Endothelial cell of umbilical vein (primary cell): ENCODE measurements around the gene PERCC1. TPM values are rescaled to one million over a fixed set of nuclear protein-coding genes. Genes with fewer than 3 reads are reported as not detected.

ENCODE experiments used
- BruUV-seq: library from RNA; stranded (reverse); fragments of 400-500 nt; replicated peaks from 2 replicates; lab custom pipeline; 2021; lab: Mats Ljungman, UMichigan
- CTCF ChIA-PET: fragments of 300-600, 350-600 bp; sonication (Branson Sonifier 250); formaldehyde crosslinking; loops from one replicate; lab custom pipeline; 2021; ENCODE audit warnings: antibody characterized with exemption, inconsistent platforms; lab: Charles Lee
- POLR2A ChIA-PET: fragments of 300-600, 350-600 bp; sonication (Branson Sonifier 250); formaldehyde crosslinking; loops from one replicate; lab custom pipeline; 2021; ENCODE audit warnings: antibody characterized with exemption, inconsistent platforms; lab: Charles Lee
- DNase-seq: peaks from one replicate; pipeline ENCODE4 v3.0.0-alpha.2; 2011; ENCODE audit warnings: low read depth, low spot score
- FAIRE-seq: peaks from 2 replicates; lab custom pipeline; 2011; peaks lifted over from hg19 to GRCh38; lab: Jason Lieb, UNC
- H2AFZ ChIP-seq: 2 replicates; pipeline ENCODE4 v1.6.0; 2012; ENCODE audit warnings: low read depth, low read length, control low read depth, inconsistent platforms
- H3K27ac ChIP-seq: 2 replicates; pipeline ENCODE4 v1.5.1; 2011; ENCODE audit warnings: low read depth, mild to moderate bottlenecking, control low read depth, low read length, moderate library complexity; ENCODE audit not compliant: insufficient read depth
- H3K27me3 ChIP-seq, 2 experiments: 2 replicates each; pipeline versions ENCODE4 v1.6.0 to v1.6.1; 2011; ENCODE audit warnings: low read length in 2 of 2, mixed read lengths in 1 of 2; ENCODE audit not compliant: control insufficient read depth in 2 of 2, insufficient read depth in 2 of 2
- H3K36me3 ChIP-seq, 2 experiments: 2 replicates in 1 of 2; 3 replicates in 1 of 2; pipeline ENCODE4 v1.5.1; 2011; ENCODE audit warnings: low read length in 2 of 2, mild to moderate bottlenecking in 1 of 2, moderate library complexity in 1 of 2; ENCODE audit not compliant: control insufficient read depth in 2 of 2, insufficient read depth in 2 of 2; ENCODE audit errors: extremely low read depth in 1 of 2
- H3K4me1 ChIP-seq: 3 replicates; pipeline ENCODE4 v1.5.1; 2011; ENCODE audit warnings: mild to moderate bottlenecking, low read length; ENCODE audit not compliant: control insufficient read depth, insufficient read depth; ENCODE audit errors: extremely low read depth
- H3K4me2 ChIP-seq: 2 replicates; pipeline ENCODE4 v1.6.1; 2011; ENCODE audit warnings: low read length, control low read depth, mixed read lengths; ENCODE audit not compliant: insufficient read depth
- H3K4me3 ChIP-seq, 3 experiments: fragments of 200-600 bp in 1 of 3; sonication (generic), shearing (Covaris generic) in 1 of 3; replicated peaks in 1 of 3; 2 replicates each; pipeline ENCODE4 v1.5.1; 2011 to 2016; ENCODE audit warnings: control low read depth in 3 of 3, low read length in 3 of 3, mild to moderate bottlenecking in 2 of 3, inconsistent platforms in 1 of 3, low read depth in 1 of 3, moderate library complexity in 1 of 3; ENCODE audit not compliant: insufficient read depth in 1 of 3
- H3K79me2 ChIP-seq: 2 replicates; pipeline ENCODE4 v1.6.0; 2012; ENCODE audit warnings: low read length, inconsistent platforms; ENCODE audit not compliant: control insufficient read depth, insufficient read depth
- H3K9ac ChIP-seq: replicated peaks from 2 replicates; pipeline ENCODE3; 2011; ENCODE audit warnings: low read length, control low read depth; ENCODE audit not compliant: insufficient read depth; ENCODE audit errors: extremely low read depth
- H3K9me1 ChIP-seq: replicated peaks from 3 replicates; pipeline ENCODE4 v1.6.0; 2011; ENCODE audit warnings: mild to moderate bottlenecking, low read length; ENCODE audit not compliant: control insufficient read depth, insufficient read depth; ENCODE audit errors: extremely low read depth
- H3K9me3 ChIP-seq: replicated peaks from 2 replicates; pipeline ENCODE4 v1.5.1; 2012; ENCODE audit warnings: low read length, inconsistent platforms; ENCODE audit not compliant: control insufficient read depth, insufficient read depth
- H4K20me1 ChIP-seq: replicated peaks from 2 replicates; pipeline ENCODE3; 2011; ENCODE audit warnings: mild to moderate bottlenecking, low read length; ENCODE audit not compliant: control insufficient read depth, insufficient read depth; ENCODE audit errors: extremely low read depth
- EZH2 ChIP-seq: IDR thresholded peaks from 2 replicates; pipeline ENCODE4 v1.6.1; 2012; ENCODE audit warnings: borderline replicate concordance, low read depth, mild to moderate bottlenecking, moderate library complexity, low read length, inconsistent platforms; ENCODE audit not compliant: severe bottlenecking
- GATA2 ChIP-seq: IDR thresholded peaks from 2 replicates; pipeline ENCODE4 v1.7.0; 2011; ENCODE audit warnings: low read depth, mild to moderate bottlenecking, moderate library complexity, mixed read lengths, low read length; ENCODE audit not compliant: insufficient read length, insufficient read depth
- POLR2A ChIP-seq: IDR thresholded peaks from 2 replicates; pipeline ENCODE4 v1.6.1; 2012; ENCODE audit warnings: low read depth, mild to moderate bottlenecking, control low read depth, low read length
- dilution Hi-C: fragments of 300-500 bp; cut with MboI; formaldehyde crosslinking; loops from one replicate; pipeline ENCODE4 v1.15.0; 2019; ENCODE audit warnings: low sequenced_read_pairs; ENCODE audit not compliant: extremely low pct_ligation_motif_present
- intact Hi-C: fragments of 100-400 bp; cut with micrococcal nuclease; formaldehyde crosslinking; loops from one replicate; pipeline ENCODE4 v1.10.0; 2022
- polyA plus RNA-seq, 4 experiments: library from polyadenylated mRNA; depleted of rRNA in 3 of 4; stranded (reverse) in 3 of 4; unstranded in 1 of 4; fragments of >200 nt; gene quantifications; 2 replicates each; pipeline versions ENCODE4 v1.2.1 to v1.2.3, GENCODE V29; 2011 to 2012; ENCODE audit warnings: missing spikeins in 1 of 4
- total RNA-seq: library from RNA; stranded (reverse); gene quantifications from 2 replicates; pipeline ENCODE4 v1.2.3, GENCODE V29; 2021
- TF ChIP-seq, protein P1 (sequence below): IDR thresholded peaks from 2 replicates; pipeline ENCODE4 v1.6.1; 2011; ENCODE audit not compliant: insufficient read depth, insufficient read length
- TF ChIP-seq, protein P2 (sequence below), 2 donors: IDR thresholded peaks; 1 replicate in 1 of 2; 2 replicates in 1 of 2; pipeline ENCODE4 v1.5.1; 2011; ENCODE audit warnings: low read length in 2 of 2, mild to moderate bottlenecking in 2 of 2, moderate library complexity in 2 of 2, control low read depth in 1 of 2, inconsistent platforms in 1 of 2, low read depth in 1 of 2; ENCODE audit not compliant: insufficient read depth in 1 of 2; ENCODE audit errors: extremely low read depth in 1 of 2

Gene PERCC1
- total and polyA plus RNA-seq, 2 donors (not counting 3 experiments of a cell fraction or from before 2014, with no cell fraction given): not detected

DNA sequence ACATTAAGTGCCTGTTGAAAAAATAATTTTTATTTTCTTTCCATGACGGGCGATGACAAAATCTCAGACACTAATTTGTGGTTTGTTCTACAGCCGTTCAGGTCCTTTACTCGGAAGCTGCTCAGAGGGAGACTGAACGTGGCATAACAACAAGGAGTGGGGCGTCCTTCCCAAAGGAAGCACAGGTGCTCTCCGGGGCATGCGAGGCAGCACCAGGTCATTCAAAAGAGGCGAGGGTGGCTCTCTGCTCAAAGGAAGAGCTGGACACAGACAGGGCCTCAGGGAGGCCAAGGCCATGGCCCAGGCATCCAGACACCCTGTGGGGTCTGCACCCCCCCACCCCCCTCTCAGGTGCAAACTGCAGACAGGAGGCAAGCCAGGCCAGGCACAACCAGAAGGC lies 32.5 kb upstream of the PERCC1 start:
- Histone ChIP-seq H3K79me2 (no peaks in the 10 kb centered on the region), H4K20me1 (no peaks in the 10 kb centered on the region), H3K27ac (no peak overlapping the region), H3K4me3 (no peak overlapping the region), H3K9me1 (no peaks in the 10 kb centered on the region), H3K4me1 (no peaks in the 10 kb centered on the region), H2AFZ (no peak overlapping the region), H3K9me3 (no peaks in the 10 kb centered on the region), H3K4me2 (no peak overlapping the region), H3K9ac (no peak overlapping the region), H3K36me3 (peaks cover 0 to 34% of the 10 kb centered on the region in 2 experiments), H3K27me3 (no peaks in the 10 kb centered on the region)
- FAIRE-seq (no peak), DNase-seq (no peak)
- TF ChIP-seq GATA2 (no peak), POLR2A (no peak), EZH2 (no peak)
- TF ChIP-seq, protein P1, sequence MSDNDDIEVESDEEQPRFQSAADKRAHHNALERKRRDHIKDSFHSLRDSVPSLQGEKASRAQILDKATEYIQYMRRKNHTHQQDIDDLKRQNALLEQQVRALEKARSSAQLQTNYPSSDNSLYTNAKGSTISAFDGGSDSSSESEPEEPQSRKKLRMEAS: no peak
- TF ChIP-seq, protein P2, sequence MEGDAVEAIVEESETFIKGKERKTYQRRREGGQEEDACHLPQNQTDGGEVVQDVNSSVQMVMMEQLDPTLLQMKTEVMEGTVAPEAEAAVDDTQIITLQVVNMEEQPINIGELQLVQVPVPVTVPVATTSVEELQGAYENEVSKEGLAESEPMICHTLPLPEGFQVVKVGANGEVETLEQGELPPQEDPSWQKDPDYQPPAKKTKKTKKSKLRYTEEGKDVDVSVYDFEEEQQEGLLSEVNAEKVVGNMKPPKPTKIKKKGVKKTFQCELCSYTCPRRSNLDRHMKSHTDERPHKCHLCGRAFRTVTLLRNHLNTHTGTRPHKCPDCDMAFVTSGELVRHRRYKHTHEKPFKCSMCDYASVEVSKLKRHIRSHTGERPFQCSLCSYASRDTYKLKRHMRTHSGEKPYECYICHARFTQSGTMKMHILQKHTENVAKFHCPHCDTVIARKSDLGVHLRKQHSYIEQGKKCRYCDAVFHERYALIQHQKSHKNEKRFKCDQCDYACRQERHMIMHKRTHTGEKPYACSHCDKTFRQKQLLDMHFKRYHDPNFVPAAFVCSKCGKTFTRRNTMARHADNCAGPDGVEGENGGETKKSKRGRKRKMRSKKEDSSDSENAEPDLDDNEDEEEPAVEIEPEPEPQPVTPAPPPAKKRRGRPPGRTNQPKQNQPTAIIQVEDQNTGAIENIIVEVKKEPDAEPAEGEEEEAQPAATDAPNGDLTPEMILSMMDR (IDR thresholded peaks at IDR 0.05; ENCODE audit: extremely low read depth in 1 of 2, insufficient read depth in 1 of 2, low read depth in 1 of 2, low read length in 2 of 2): no peak
- POLR2A ChIA-PET: no interaction called here
- no TSS peak for BruUV-seq
- intact Hi-C loops (no loop called here), dilution Hi-C loops (no loop called here)
- CTCF ChIA-PET: no interaction called here
